HG02571 (cell line): ENCODE results near the gene OR5K3.
"Not testable (repeated sequence)": the region's sequence is repeated elsewhere in the genome, so short reads cannot be mapped to it uniquely, and the experiment has no call there.

Source experiments
- ATAC-seq: cut with Tn5 transposase; IDR thresholded peaks from one replicate; pipeline ENCODE4 v1.9.1; 2021; ENCODE audit warnings: mild to moderate bottlenecking, moderate library complexity; ENCODE audit not compliant: unreplicated experiment

The OR5K3 gene

GRCh38 chr3:98390366-98390765 is at the start of gene OR5K3:
TSS of gene OR5K3 (plus strand) at chr3:98390666. CDS start at chr3:98390666, 0 bp downstream.
- ATAC-seq: no peak

GRCh38 chr3:98341758-98342157 is 48.7 kb upstream of the OR5K3 start:
- no peak for ATAC-seq

- no peak for ATAC-seq
Observed at GRCh38 chr3:98343647-98344507, 46.6 kb upstream of the OR5K3 start.

- no peak for ATAC-seq
Observed at GRCh38 chr3:98350082-98350481, 40.4 kb upstream of the OR5K3 start.

- ATAC-seq: no peak
Observed at GRCh38 chr3:98353554-98353953, 36.9 kb upstream of the OR5K3 start, which contains the start of gene OR5K4. TSS of gene OR5K4 (plus strand) at chr3:98353854. CDS start at chr3:98353854, 0 bp downstream.

GRCh38 chr3:98359250-98359649 is 31.2 kb upstream of the OR5K3 start:
- no peak for ATAC-seq

- ATAC-seq: peak; percentile 75
Observed at GRCh38 chr3:98359993-98360675, 30.3 kb upstream of the OR5K3 start.

- ATAC-seq: no peak
Observed at GRCh38 chr3:98360681-98361080, 29.8 kb upstream of the OR5K3 start.

- peak; percentile 61 for ATAC-seq
Observed at GRCh38 chr3:98361289-98361688, 29.2 kb upstream of the OR5K3 start.

GRCh38 chr3:98367464-98368246 is 22.8 kb upstream of the OR5K3 start:
- no peak for ATAC-seq

GRCh38 chr3:98371186-98371585 is 19.3 kb upstream of the OR5K3 start:
- ATAC-seq: no peak

- ATAC-seq: no peak
Observed at GRCh38 chr3:98371853-98372252, 18.6 kb upstream of the OR5K3 start.

- ATAC-seq: no peak
Observed at GRCh38 chr3:98372445-98372844, 18.0 kb upstream of the OR5K3 start.

GRCh38 chr3:98376631-98377030 is 13.8 kb upstream of the OR5K3 start:
- ATAC-seq: no peak

- no peak for ATAC-seq
Observed at GRCh38 chr3:98388147-98388546, 2.3 kb upstream of the OR5K3 start.

GRCh38 chr3:98395101-98395500 is 4.6 kb downstream of the OR5K3 start:
- no peak for ATAC-seq

- ATAC-seq: not testable (repeated sequence)
Observed at GRCh38 chr3:98396482-98396881, 6.0 kb downstream of the OR5K3 start.

- no peak for ATAC-seq
Observed at GRCh38 chr3:98398513-98398912, 8.0 kb downstream of the OR5K3 start.

GRCh38 chr3:98402507-98402906 is 12.0 kb downstream of the OR5K3 start:
- no peak for ATAC-seq

GRCh38 chr3:98404010-98404409 is 13.5 kb downstream of the OR5K3 start:
- ATAC-seq: no peak

GRCh38 chr3:98406034-98406433 is 15.6 kb downstream of the OR5K3 start:
- no peak for ATAC-seq
